Fibroblast of skin of left biceps (primary cell): ENCODE results near the gene CACHD1.
"Not testable (repeated sequence)": the region's sequence is repeated elsewhere in the genome, so short reads cannot be mapped to it uniquely, and the experiment has no call there.

Source experiments
- DNase-seq, 2 experiments: peaks; one replicate each; pipeline ENCODE4 v3.0.0-alpha.2; 2013; ENCODE audit warnings: low read depth in 2 of 2

The CACHD1 gene

GRCh38 chr1:64696879-64697278 lies 226.9 kb downstream of the CACHD1 start:
- DNase-seq, result no peak

DNA sequence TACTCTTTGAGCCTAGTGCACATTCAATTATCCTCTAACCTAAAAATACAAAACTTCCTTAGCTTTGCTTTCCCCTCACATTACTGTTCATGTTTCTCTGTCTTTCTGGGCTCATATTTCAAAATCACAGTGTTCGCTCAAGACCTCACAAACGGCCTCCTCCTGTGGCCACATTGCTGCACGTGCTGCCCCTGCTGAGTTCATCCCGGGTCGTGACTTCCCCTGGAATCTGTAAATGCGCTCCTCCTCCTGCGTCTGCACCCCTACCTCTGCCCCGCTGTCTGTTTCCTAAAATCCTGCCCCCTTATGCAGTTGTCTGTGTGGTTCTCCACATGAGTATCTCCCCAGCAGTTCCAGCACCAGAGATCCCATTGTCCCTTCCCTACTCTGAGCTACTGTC lies 229.4 kb downstream of the CACHD1 start:
- no peak for DNase-seq

GRCh38 chr1:64701071-64701470 lies 231.1 kb downstream of the CACHD1 start:
- no peak for DNase-seq

DNA sequence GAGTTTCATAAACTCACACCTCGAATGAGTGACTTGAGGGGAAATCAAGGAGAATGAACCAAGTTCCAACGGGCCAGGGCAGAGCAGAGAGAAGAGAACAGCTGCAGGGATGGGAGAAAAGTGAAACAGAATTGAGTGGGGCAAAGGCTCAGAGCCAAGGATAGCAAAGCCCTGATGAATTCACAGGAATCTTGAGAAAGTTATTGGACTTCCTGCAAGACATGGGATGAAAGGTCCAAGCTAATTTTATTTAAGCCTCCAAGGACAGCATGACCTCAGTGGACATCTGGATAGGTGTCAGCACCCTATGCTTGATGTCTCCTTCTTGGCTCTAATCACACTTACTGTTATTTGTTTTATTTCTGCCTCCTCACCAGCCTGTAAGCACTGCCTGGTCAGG lies 232.0 kb downstream of the CACHD1 start:
- DNase-seq, result no peak

DNA sequence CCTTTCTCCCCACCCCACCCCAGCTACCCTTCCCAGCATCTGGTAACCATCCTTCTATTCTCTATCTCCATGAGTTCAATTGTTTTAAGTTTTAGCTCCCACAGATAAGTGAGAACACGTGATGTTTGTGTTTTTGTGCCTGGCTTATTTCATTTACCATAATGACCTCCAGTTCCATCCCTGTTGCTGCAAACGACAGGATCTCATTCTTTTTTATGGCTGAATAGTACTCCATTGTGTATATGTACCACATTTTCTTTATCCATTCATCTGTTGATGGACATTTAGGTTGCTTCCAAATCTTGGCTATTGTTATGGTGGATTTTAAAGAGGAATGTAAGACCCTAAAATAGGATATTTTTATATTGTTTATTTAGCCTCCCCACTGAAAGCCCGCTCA lies 232.7 kb downstream of the CACHD1 start:
- not testable (repeated sequence) for DNase-seq

- DNase-seq, result no peak
Observed at GRCh38 chr1:64703600-64703999, 233.7 kb downstream of the CACHD1 start.

GRCh38 chr1:64705591-64705990 lies 235.7 kb downstream of the CACHD1 start:
- no peak for DNase-seq

DNA sequence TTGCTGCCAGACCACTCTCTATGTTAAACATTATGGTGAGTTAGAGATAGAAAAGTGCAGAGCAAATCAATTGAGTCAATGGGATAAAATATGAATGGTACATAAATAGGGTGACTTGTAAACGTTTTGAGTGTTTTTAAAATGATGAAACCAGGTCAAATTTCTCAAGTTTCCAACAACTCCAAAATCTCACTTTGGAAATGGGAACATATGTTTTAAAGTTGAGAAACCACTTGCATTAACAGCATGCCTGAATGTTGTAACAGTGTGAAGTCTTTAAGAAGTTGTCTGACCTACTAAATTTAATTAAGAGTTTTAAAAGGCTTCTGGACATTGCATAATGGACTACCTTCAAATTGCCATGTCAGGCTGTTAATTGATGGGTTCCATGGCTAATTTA lies 241.3 kb downstream of the CACHD1 start:
- DNase-seq, result no peak

- DNase-seq, result no peak
Observed at GRCh38 chr1:64712049-64712448, 242.1 kb downstream of the CACHD1 start.

DNA sequence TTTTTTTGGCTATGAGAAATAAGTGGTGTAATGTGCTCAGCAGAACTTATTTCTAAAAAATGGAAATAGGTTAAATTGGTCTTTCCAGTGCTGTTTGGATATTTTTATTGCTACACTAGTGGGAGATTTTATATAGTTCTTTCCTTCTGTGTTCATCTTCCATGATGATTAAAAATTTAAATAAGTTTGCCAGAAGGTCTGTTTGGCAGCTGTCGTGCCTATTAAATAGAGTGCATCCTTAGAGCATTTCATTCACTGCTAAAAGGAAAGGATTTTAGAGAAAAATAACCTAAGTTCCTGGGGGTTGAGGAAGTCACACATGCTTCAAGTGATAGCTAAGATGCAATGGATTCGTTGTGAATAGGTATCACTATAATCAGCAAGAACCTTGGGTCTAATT lies 245.3 kb downstream of the CACHD1 start:
- DNase-seq, result no peak

GRCh38 chr1:64721135-64721534 lies 251.2 kb downstream of the CACHD1 start:
- DNase-seq, result no peak

GRCh38 chr1:64721576-64722145 lies 251.7 kb downstream of the CACHD1 start:
- no peak for DNase-seq

DNA sequence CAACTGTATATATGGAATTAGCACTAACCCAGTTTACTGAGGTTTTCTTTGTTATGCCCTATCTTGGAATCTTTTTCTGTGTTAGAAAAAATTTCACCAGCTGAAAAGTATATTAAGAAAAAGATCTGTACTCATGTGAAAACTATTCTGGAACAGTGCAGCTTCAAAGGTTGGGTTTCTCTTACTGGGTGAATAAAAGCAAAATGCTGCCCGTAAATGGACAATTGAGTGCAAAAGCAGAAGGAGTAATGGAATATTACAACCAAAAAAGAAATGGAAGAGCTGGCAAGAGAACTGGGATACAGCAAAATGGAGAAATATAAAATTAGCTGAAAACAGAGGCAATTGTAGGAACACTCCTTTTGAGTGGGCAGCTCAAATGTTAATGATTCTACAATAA lies 257.9 kb downstream of the CACHD1 start:
- DNase-seq, result no peak

DNA sequence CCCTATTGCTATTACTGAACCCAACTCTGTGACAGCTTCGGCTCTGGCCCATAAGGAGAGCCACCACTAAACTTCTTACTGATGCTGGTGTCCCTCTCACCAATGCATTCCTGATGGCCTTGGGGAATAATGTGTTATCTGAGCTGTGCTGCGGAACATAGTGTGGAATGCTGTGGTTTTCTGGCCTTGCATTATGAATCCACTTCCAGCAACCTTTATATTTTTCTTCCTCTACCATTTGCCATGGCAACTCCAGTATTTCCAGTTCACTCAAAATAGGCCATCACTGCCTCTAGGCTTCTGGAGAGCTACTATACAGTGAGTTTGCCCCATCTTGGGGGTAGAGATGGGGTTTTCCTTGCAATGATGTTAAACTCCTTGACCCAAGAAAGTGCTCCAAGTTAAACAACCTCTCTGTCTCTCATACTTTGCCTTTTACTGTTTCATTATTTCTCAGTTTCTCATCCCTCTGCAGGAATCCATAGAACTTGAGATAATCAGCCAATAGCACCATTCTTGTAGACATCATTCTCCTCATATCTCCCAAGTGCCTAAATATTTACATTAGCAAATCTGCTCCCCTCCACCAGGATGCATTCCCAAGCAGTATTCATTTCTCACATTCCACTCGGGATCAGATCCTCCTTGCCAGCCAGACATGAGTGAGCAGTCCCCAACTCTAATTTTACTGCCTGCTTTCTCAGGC lies 263.8 kb downstream of the CACHD1 start:
- DNase-seq, result no peak

- no peak for DNase-seq
Observed at GRCh38 chr1:64734287-64734652, 264.3 kb downstream of the CACHD1 start.

- not testable (repeated sequence) for DNase-seq
Observed at GRCh38 chr1:64740687-64741086, 270.8 kb downstream of the CACHD1 start.
